A549 (cell line): ENCODE results near the gene NOTCH4.

ENCODE experiments used
- CTCF ChIP-seq: fragments of >200 bp; sonication (Bioruptor Twin); formaldehyde crosslinking; IDR thresholded peaks from 3 replicates; pipeline ENCODE4 v1.5.1; 2016
- GATA3 ChIP-seq: IDR thresholded peaks from 2 replicates; pipeline ENCODE4 v1.6.1; 2012; ENCODE audit warnings: borderline replicate concordance
- KDM1A ChIP-seq: fragments of 200-600 bp; sonication (generic); IDR thresholded peaks from 2 replicates; pipeline ENCODE4 v1.6.1; 2016; ENCODE audit warnings: low read depth, mild to moderate bottlenecking
- KDM5A ChIP-seq: fragments of 200-600 bp; sonication (generic); IDR thresholded peaks from 2 replicates; pipeline ENCODE4 v1.6.1; 2016; ENCODE audit warnings: antibody characterized with exemption, mild to moderate bottlenecking
- POLR2A ChIP-seq: IDR thresholded peaks from 2 replicates; pipeline ENCODE4 v1.6.1; 2012; ENCODE audit warnings: mild to moderate bottlenecking, low read length
- RCOR1 ChIP-seq: fragments of 150-350 bp; IDR thresholded peaks from 2 replicates; pipeline ENCODE4 v1.6.1; 2014; ENCODE audit warnings: antibody characterized with exemption, low read length, low read depth
- TF ChIP-seq, protein P1 (sequence below): fragments of 150-350 bp; IDR thresholded peaks from 2 replicates; pipeline ENCODE4 v1.6.1; 2014; ENCODE audit warnings: low read depth, mild to moderate bottlenecking, low read length

DNA sequence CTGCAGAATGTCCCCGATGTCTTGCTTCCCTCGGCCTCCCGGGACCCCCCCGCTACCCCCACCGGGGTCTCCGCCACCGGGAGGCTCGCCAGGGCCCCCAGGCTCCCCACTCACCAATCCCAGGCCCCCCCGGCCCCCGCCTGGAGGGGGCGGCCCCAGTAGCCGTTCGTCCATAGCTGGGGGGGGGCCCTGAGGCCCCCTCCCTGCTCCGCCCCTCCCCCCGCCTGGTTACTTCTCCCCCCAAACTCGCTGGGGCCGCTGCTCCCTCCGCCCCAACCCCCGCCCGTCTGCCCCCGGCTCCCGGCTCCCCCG is 34.2 kb downstream of the NOTCH4 start:
- no peak for TF ChIP-seq POLR2A
- TF ChIP-seq, protein P1, sequence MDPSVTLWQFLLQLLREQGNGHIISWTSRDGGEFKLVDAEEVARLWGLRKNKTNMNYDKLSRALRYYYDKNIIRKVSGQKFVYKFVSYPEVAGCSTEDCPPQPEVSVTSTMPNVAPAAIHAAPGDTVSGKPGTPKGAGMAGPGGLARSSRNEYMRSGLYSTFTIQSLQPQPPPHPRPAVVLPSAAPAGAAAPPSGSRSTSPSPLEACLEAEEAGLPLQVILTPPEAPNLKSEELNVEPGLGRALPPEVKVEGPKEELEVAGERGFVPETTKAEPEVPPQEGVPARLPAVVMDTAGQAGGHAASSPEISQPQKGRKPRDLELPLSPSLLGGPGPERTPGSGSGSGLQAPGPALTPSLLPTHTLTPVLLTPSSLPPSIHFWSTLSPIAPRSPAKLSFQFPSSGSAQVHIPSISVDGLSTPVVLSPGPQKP, result no peak
- no peak for TF ChIP-seq KDM1A
- no peak for TF ChIP-seq CTCF
- no peak for TF ChIP-seq KDM5A
- TF ChIP-seq GATA3, result no peak
- TF ChIP-seq RCOR1, result no peak
